ENCODE results near the gene CHST12. TPM values are rescaled to one million over a fixed set of nuclear protein-coding genes. Genes with fewer than 3 reads are reported as not detected.

Gene CHST12
- total and polyA plus RNA-seq, 4 donors, result 14.7 to 30.9 (median 16.8) TPM

DNA sequence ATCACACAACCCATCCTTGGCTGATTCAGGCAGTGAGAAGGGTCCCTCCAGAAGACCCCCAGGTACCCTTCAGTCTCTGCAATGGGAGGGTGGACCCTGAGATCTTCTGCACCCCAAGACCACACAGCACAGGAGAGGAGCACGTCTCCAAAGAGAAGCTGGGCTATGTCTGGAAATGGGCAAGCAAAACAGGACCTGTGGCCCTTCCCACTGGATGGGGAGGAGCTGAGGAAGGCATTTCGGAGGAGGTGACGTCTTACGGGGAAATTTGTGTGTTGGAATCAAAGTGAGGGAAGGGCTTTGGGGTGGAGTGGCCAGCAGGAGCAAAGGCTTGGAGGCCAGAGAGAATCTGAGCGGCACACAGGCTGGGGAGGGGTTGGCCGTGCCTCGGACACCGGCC lies 56.3 kb downstream of the CHST12 start:
- DNase-seq, result no peak
- H3K9me3 ChIP-seq (ENCODE audit: control insufficient read depth in 4 of 4, insufficient read depth in 3 of 4, low read length in 3 of 4), result no peaks in the 10 kb centered on the region
- no peaks in the 10 kb centered on the region for H3K36me3 ChIP-seq (ENCODE audit: control insufficient read depth in 4 of 4, insufficient read depth in 4 of 4, low read length in 4 of 4)
- H3K4me1 ChIP-seq (ENCODE audit: control insufficient read depth in 5 of 5, insufficient read depth in 5 of 5, low read length in 5 of 5), result no peaks in the 10 kb centered on the region
- H3K9ac ChIP-seq (ENCODE audit: insufficient read depth in 1 of 2, low read length in 2 of 2), result no peak overlapping the region
- no peak for TF ChIP-seq CTCF (IDR thresholded peaks at IDR 0.05; ENCODE audit: control extremely low read depth, extremely low read depth)
- H3K27ac ChIP-seq (ENCODE audit: low read depth in 1 of 2, low read length in 1 of 2), result no peak overlapping the region
- WGBS, 2 donors, result 94% methylated on average over 8 of the region's 8 CpGs
- no peak overlapping the region for H3K4me3 ChIP-seq
- H3K27me3 ChIP-seq (ENCODE audit: control insufficient read depth in 3 of 3, insufficient read depth in 3 of 3, low read length in 2 of 3), result no peaks in the 10 kb centered on the region
- ATAC-seq (ENCODE audit: insufficient read depth, low FRiP score), result no peak

GRCh38 chr7:2460188-2460587 lies 56.8 kb downstream of the CHST12 start:
- DNase-seq, result no peak
- H3K4me3 ChIP-seq, result no peak overlapping the region
- TF ChIP-seq CTCF (IDR thresholded peaks at IDR 0.05; ENCODE audit: control extremely low read depth, extremely low read depth), result no peak

DNA sequence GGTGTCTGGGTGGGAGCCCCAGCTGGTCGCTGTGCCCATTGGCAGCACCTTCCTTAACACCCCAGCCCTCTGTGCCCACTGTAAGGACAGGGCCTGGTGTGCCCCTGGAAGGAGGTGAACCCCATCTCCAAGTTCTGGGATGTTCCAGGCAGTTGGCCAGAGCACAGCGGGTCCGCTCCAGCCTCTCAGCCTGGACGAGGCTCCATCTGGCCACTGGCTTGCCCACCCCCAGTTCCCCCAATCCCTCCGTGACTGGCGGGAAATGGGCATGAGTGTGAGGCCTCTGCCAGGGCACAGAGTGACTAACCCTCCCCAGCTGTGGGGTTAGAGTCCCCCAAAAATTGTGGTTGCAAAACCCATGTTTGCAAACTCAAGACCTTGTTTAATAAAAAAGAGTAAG lies 57.2 kb downstream of the CHST12 start:
- WGBS, 2 donors, result 85% methylated on average over 6 of the region's 6 CpGs
- ATAC-seq (ENCODE audit: insufficient read depth, low FRiP score) (no peak), DNase-seq (no peak)
- Histone ChIP-seq H3K4me1 (ENCODE audit: control insufficient read depth in 5 of 5, insufficient read depth in 5 of 5, low read length in 5 of 5) (no peaks in the 10 kb centered on the region), H3K27ac (ENCODE audit: low read depth in 1 of 2, low read length in 1 of 2) (no peak overlapping the region), H3K27me3 (ENCODE audit: control insufficient read depth in 3 of 3, insufficient read depth in 3 of 3, low read length in 2 of 3) (no peaks in the 10 kb centered on the region), H3K9me3 (ENCODE audit: control insufficient read depth in 4 of 4, insufficient read depth in 3 of 4, low read length in 3 of 4) (no peaks in the 10 kb centered on the region), H3K36me3 (ENCODE audit: control insufficient read depth in 4 of 4, insufficient read depth in 4 of 4, low read length in 4 of 4) (no peaks in the 10 kb centered on the region), H3K9ac (ENCODE audit: insufficient read depth in 1 of 2, low read length in 2 of 2) (no peak overlapping the region), H3K4me3 (no peak overlapping the region)
- no peak for TF ChIP-seq CTCF (IDR thresholded peaks at IDR 0.05; ENCODE audit: control extremely low read depth, extremely low read depth)

More at GRCh38 chr7:2460188-2460587, 56.8 kb downstream of the CHST12 start:
- Histone ChIP-seq H3K9ac (ENCODE audit: insufficient read depth in 1 of 2, low read length in 2 of 2) (no peak overlapping the region), H3K4me1 (ENCODE audit: control insufficient read depth in 5 of 5, insufficient read depth in 5 of 5, low read length in 5 of 5) (no peaks in the 10 kb centered on the region), H3K9me3 (ENCODE audit: control insufficient read depth in 4 of 4, insufficient read depth in 3 of 4, low read length in 3 of 4) (no peaks in the 10 kb centered on the region), H3K27me3 (ENCODE audit: control insufficient read depth in 3 of 3, insufficient read depth in 3 of 3, low read length in 2 of 3) (no peaks in the 10 kb centered on the region), H3K36me3 (ENCODE audit: control insufficient read depth in 4 of 4, insufficient read depth in 4 of 4, low read length in 4 of 4) (no peaks in the 10 kb centered on the region), H3K27ac (ENCODE audit: low read depth in 1 of 2, low read length in 1 of 2) (no peak overlapping the region)
- ATAC-seq (ENCODE audit: insufficient read depth, low FRiP score), result no peak
- 87 to 93% methylated on average over 23 of the region's 23 CpGs for WGBS, 2 donors
